Measurements from ENCODE around the gene ADM5. TPM values are rescaled to one million over a fixed set of nuclear protein-coding genes. Genes with fewer than 3 reads are reported as not detected.

ADM5 gene
- total RNA-seq (2022; extraction: Qiagen RNA extraction; ENCODE audit: low read depth), result 2.7 to 6.9 TPM (median 5.7 TPM) in 5 replicates

GRCh38 chr19:49689133-49690078, at the start of gene ADM5:
TSS of gene ADM5 (plus strand) at chr19:49689594. CDS start at chr19:49689838, 244 bp downstream.

GRCh38 chr19:49640113-49640898, 49.1 kb upstream of the ADM5 start, which contains the start of gene RRAS:
TSS of gene RRAS (minus strand) at chr19:49640143. CDS start at chr19:49640098, 45 bp downstream.

GRCh38 chr19:49641688-49642491, 47.5 kb upstream of the ADM5 start, which contains the start of gene SCAF1:
TSS of gene SCAF1 (plus strand) at chr19:49642209. CDS start at chr19:49645027, 2,818 bp downstream.

GRCh38 chr19:49665351-49666119, 23.9 kb upstream of the ADM5 start, which contains the start of the genes BCL2L12 and IRF3:
TSS of gene BCL2L12 (plus strand) at chr19:49665933. CDS start at chr19:49666693, 760 bp downstream.
TSS of gene IRF3 (minus strand) at chr19:49665857. CDS start at chr19:49664838, 1,019 bp downstream.

GRCh38 chr19:49677231-49677900, 12.0 kb upstream of the ADM5 start, which contains the start of gene PRMT1:
TSS of gene PRMT1 (plus strand) at chr19:49677271. CDS start at chr19:49677281, 10 bp downstream.

GRCh38 chr19:49690656-49691242, 1.4 kb downstream of the ADM5 start, which contains the start of gene CPT1C:
TSS of gene CPT1C (plus strand) at chr19:49691116. CDS start at chr19:49692253, 1,137 bp downstream.

Other genes with a start within 250 kb of the ADM5 start
- 0.24 to 0.81 TPM (median 0.51 TPM) in 5 replicates for gene SLC17A7, start 248.1 kb upstream of the ADM5 start, total RNA-seq (2022; extraction: Qiagen RNA extraction; ENCODE audit: low read depth)
- gene PIH1D1, start 237.8 kb upstream of the ADM5 start, total RNA-seq (2022; extraction: Qiagen RNA extraction; ENCODE audit: low read depth), result 92.5 to 93.8 TPM (median 93.2 TPM) in 5 replicates
- 12.1 to 27.7 TPM (median 25.8 TPM) in 5 replicates for gene ALDH16A1, start 236.4 kb upstream of the ADM5 start, total RNA-seq (2022; extraction: Qiagen RNA extraction; ENCODE audit: low read depth)
- gene FLT3LG, start 215.4 kb upstream of the ADM5 start, total RNA-seq (2022; extraction: Qiagen RNA extraction; ENCODE audit: low read depth), result 0.70 to 1.6 TPM (median 1.1 TPM) in 5 replicates
- 3,231 to 4,145 TPM (median 3,896 TPM) in 5 replicates for gene RPL13A, start 202.0 kb upstream of the ADM5 start, total RNA-seq (2022; extraction: Qiagen RNA extraction; ENCODE audit: low read depth)
- 3,660 to 4,645 TPM (median 3,818 TPM) in 5 replicates for gene RPS11, start 193.2 kb upstream of the ADM5 start, total RNA-seq (2022; extraction: Qiagen RNA extraction; ENCODE audit: low read depth)
- 21.1 to 29.8 TPM (median 28.8 TPM) in 5 replicates for gene FCGRT, start 176.9 kb upstream of the ADM5 start, total RNA-seq (2022; extraction: Qiagen RNA extraction; ENCODE audit: low read depth)
- gene RCN3, start 161.6 kb upstream of the ADM5 start, total RNA-seq (2022; extraction: Qiagen RNA extraction; ENCODE audit: low read depth), result 2.0 to 2.8 TPM (median 2.7 TPM) in 5 replicates
- 69.9 to 115 TPM (median 107 TPM) in 5 replicates for gene NOSIP, start 109.0 kb upstream of the ADM5 start, total RNA-seq (2022; extraction: Qiagen RNA extraction; ENCODE audit: low read depth)
- gene PRRG2, start 108.3 kb upstream of the ADM5 start, total RNA-seq (2022; extraction: Qiagen RNA extraction; ENCODE audit: low read depth), result 0.39 to 1.1 TPM (median 0.94 TPM) in 5 replicates
- 20.1 to 39.3 TPM (median 34.5 TPM) in 5 replicates for gene PRR12, start 98.4 kb upstream of the ADM5 start, total RNA-seq (2022; extraction: Qiagen RNA extraction; ENCODE audit: low read depth)
- gene RRAS, start 49.5 kb upstream of the ADM5 start, total RNA-seq (2022; extraction: Qiagen RNA extraction; ENCODE audit: low read depth), result 70.1 to 151 TPM (median 135 TPM) in 5 replicates
- 32.3 to 79.6 TPM (median 75.1 TPM) in 5 replicates for gene SCAF1, start 47.4 kb upstream of the ADM5 start, total RNA-seq (2022; extraction: Qiagen RNA extraction; ENCODE audit: low read depth)
- gene IRF3, start 23.7 kb upstream of the ADM5 start, total RNA-seq (2022; extraction: Qiagen RNA extraction; ENCODE audit: low read depth), result 69.2 to 108 TPM (median 102 TPM) in 5 replicates
- gene BCL2L12, start 23.7 kb upstream of the ADM5 start, total RNA-seq (2022; extraction: Qiagen RNA extraction; ENCODE audit: low read depth), result 49.1 to 71.5 TPM (median 65.4 TPM) in 5 replicates
- 329 to 426 TPM (median 425 TPM) in 5 replicates for gene PRMT1, start 12.3 kb upstream of the ADM5 start, total RNA-seq (2022; extraction: Qiagen RNA extraction; ENCODE audit: low read depth)
- gene CPT1C, start 1.5 kb downstream of the ADM5 start, total RNA-seq (2022; extraction: Qiagen RNA extraction; ENCODE audit: low read depth), result 11.4 to 14.4 TPM (median 13.4 TPM) in 5 replicates
- not detected in 5 replicates for gene TSKS, start 73.7 kb downstream of the ADM5 start, total RNA-seq (2022; extraction: Qiagen RNA extraction; ENCODE audit: low read depth)
- gene AP2A1, start 77.4 kb downstream of the ADM5 start, total RNA-seq (2022; extraction: Qiagen RNA extraction; ENCODE audit: low read depth), result 31.7 to 63.3 TPM (median 57.1 TPM) in 5 replicates
- 9.3 to 17.9 TPM (median 15.0 TPM) in 5 replicates for gene FUZ, start 123.7 kb downstream of the ADM5 start, total RNA-seq (2022; extraction: Qiagen RNA extraction; ENCODE audit: low read depth)
- 39.7 to 74.7 TPM (median 67.0 TPM) in 5 replicates for gene MED25, start 128.7 kb downstream of the ADM5 start, total RNA-seq (2022; extraction: Qiagen RNA extraction; ENCODE audit: low read depth)
- 98.8 to 160 TPM (median 149 TPM) in 5 replicates for gene PTOV1, start 161.6 kb downstream of the ADM5 start, total RNA-seq (2022; extraction: Qiagen RNA extraction; ENCODE audit: low read depth)
- 30.8 to 60.9 TPM (median 51.4 TPM) in 5 replicates for gene PNKP, start 178.0 kb downstream of the ADM5 start, total RNA-seq (2022; extraction: Qiagen RNA extraction; ENCODE audit: low read depth)
- gene AKT1S1, start 187.8 kb downstream of the ADM5 start, total RNA-seq (2022; extraction: Qiagen RNA extraction; ENCODE audit: low read depth), result 64.4 to 121 TPM (median 114 TPM) in 5 replicates
- 16.6 to 25.0 TPM (median 22.9 TPM) in 5 replicates for gene TBC1D17, start 188.1 kb downstream of the ADM5 start, total RNA-seq (2022; extraction: Qiagen RNA extraction; ENCODE audit: low read depth)
- gene IL4I1, start 207.3 kb downstream of the ADM5 start, total RNA-seq (2022; extraction: Qiagen RNA extraction; ENCODE audit: low read depth), result 0.19 to 0.88 TPM (median 0.64 TPM) in 5 replicates
- gene ATF5, start 239.6 kb downstream of the ADM5 start, total RNA-seq (2022; extraction: Qiagen RNA extraction; ENCODE audit: low read depth), result 40.4 to 59.5 TPM (median 52.8 TPM) in 5 replicates
- 60.3 to 101 TPM (median 94.7 TPM) in 5 replicates for gene NUP62, start 239.9 kb downstream of the ADM5 start, total RNA-seq (2022; extraction: Qiagen RNA extraction; ENCODE audit: low read depth)